NCI-H1048 (cell line): Measurements from ENCODE around the gene C1orf116.

ENCODE experiments used
- DNase-seq: peaks from one replicate; lab custom pipeline; 2025; lab: John Stamatoyannopoulos, UW

The C1orf116 gene

DNA sequence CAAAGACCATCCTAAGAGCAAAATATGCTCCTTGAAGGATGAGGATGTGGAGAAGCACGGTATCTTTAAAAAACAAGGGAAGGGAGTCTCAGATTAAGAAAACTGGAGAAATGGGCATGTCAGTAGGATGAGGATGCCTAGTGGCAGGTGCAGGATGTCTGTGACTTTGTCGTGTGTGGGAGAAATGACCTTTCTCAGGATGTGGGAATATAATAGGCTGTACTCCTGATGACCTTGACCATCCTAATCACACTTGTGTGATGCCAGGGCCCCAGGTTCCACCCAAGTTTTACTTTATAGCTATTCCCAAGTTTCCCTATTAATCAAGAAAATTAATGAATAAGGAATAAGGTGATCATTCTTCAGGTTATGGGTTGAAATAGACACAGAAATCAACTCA is 12.9 kb downstream of the C1orf116 start:
- DNase-seq, result no peak

GRCh38 chr1:207019161-207019560 is 13.4 kb downstream of the C1orf116 start:
- no peak for DNase-seq

DNA sequence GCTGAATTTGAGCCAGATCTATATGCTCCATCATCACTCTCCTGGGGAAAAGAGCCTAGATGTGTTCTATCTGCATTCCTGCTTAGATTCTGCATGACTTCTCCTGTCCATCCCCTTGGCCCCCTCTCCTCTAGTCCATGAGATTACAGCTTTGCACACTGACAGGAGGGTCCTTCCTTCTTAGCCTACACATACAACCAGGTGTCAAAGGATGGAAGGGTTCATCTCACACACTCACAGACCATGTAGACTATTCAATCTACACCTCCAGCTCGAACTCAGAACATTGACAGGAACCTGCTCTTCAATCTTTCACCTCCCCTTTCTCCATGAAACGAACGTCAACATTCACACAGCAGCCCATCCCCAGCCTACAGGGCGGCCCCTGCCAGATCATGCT is 13.8 kb downstream of the C1orf116 start:
- DNase-seq, result no peak

DNA sequence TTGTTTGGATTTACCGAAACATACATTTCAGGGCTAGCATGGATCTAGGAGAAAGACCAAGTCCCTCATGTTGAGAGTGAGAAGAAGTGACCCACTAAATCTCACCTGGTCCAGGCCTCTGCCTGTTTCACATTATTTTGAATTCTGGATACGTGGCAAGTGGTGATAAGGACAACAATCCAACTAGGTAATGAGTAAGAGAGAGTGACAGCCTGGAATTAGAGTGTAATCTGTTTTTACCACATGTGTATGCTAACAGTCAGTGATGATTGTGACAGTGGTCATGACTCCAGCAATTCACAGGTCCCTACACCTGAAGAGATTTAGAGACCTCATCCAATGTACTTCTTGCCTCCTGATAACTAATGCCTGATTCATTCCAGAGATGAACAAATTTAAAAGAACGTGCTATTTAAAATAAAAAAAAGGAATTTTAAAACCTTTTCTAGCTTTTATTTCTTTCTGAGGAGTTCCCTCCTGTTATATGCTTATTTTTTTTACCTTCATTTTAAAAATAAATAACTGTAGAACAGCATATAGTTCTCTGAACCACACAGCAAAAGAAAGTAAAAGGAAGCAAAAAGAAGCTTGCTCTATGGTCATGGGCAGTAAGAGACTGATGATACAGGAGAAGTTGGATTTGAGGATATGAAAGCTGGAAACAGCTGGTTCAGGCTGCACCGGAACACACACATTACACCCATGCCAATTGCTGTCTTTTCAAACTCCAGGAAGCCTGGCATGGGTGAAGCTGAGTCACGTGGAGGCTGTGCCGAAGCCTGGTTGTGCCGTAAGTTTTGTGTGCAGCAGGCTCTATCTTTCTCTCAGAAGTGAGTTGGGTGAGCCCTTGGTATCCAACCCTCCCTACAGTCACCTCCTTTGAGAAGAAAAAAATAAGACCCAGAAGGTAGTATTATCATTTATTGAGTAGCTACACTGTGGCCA is 14.7 kb downstream of the C1orf116 start:
- no peak for DNase-seq

GRCh38 chr1:207015791-207016190 is 16.8 kb downstream of the C1orf116 start:
- DNase-seq, result no peak

- no peak for DNase-seq
Measured at GRCh38 chr1:207014728-207015127, 17.8 kb downstream of the C1orf116 start.

DNA sequence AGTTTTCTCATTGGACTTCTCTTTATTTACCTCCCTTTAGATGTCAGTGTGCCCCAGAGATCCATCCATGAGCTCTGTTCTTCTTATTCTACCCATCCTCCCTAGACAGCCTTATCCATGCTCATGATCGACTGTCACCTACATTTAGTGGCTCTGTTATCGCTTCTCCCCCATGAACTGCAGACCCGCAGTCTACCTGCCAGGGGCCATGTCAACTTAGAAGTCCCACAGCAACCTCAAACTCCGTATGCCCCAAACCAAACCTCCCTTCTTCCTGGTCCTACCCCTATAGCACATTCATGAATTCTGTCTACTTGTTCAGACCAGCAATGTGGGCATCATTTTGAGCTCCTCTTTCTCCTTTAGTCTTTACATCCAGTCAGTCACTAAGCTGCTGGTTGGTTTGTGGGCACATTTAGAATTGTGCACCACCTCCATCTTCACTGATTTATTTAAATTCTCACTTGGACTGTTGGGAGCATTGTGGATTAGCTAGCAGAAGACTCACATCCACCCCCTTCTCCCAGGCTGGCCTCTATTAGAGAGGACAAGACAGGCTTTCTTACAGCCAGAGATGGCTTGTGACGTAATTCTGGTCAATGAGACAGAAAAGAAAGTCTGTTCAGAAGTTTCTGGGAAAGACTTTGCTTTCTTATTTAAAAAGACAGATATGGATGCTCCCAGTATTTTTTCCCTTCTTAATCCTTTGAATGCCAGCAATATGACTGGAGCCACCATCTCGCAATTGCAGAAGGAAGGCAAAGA is 19.1 kb downstream of the C1orf116 start:
- no peak for DNase-seq

GRCh38 chr1:207010726-207011125 is 21.8 kb downstream of the C1orf116 start:
- no peak for DNase-seq

GRCh38 chr1:207009945-207010344 is 22.6 kb downstream of the C1orf116 start:
- no peak for DNase-seq

GRCh38 chr1:207009182-207009850 is 23.2 kb downstream of the C1orf116 start:
- no peak for DNase-seq

GRCh38 chr1:207007352-207008033 is 25.1 kb downstream of the C1orf116 start:
- DNase-seq, result peak; percentile 90

GRCh38 chr1:207006914-207007313 is 25.6 kb downstream of the C1orf116 start:
- no peak for DNase-seq

- DNase-seq, result no peak
Measured at GRCh38 chr1:207006083-207006482, 26.5 kb downstream of the C1orf116 start.

DNA sequence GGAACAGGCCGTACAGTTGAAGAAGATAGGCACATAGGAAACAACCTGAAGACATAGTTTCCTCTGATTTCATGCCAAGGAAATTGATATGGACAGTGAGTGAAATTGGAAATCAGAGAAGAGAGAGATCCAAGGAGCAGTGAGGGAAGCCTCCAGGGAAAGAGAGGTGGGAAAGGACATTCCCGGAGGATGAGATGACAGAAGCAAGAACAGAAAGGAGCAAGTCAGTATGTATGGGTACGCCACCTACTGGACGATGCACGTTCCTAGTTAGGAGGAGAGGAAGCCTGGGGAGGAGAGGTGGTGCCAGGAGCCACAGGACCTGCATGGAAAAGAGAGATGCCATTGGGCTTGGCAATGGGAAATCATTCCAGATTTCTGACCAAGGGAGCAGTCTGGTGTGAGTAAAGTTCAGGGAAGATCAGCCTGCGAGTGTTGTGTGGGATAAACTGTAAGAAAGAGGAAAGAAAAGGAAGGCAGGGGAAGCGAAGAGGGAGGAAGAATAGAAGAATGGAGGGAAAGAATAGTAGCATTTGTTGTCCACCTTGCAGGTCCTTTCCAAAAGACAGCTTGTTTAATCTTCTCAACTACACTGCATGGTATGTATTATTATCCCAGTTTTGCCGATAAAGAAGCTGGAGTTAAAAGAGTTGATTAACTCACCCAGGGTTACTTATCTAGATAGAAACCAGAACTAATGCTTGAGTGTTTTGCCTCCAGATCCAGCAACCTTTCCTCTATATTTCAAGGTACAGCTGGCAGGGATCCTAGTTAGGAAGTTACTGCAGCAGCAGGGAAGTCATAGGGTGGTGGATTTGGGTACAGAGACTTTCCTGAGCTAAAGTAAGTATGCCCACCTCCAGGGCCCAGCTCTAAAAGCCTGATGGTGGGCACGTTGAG is 27.4 kb downstream of the C1orf116 start:
- peak; percentile 52 for DNase-seq

- no peak for DNase-seq
Measured at GRCh38 chr1:207003210-207003609, 29.3 kb downstream of the C1orf116 start.

DNA sequence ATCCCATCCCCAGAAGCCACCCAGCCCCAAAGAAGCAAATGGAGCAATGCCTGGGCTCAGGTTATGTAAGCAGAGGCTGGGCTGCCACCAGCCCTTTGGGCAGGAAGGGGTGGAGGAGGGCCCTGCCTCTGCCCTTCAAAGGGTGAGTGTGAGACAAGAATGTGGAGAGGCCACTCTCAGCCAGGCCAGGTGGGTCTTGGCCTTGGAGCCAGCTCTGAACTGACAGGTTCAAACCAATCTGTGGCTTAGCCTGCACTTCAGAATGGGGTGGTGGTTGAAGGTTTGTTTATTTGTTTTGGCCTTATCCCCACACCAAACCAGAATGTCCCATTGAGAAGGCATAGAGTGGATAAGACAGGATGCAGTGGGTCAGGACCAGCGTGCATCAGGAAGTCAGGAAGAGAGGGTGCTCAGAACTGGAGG is 29.8 kb downstream of the C1orf116 start:
- DNase-seq, result no peak

- no peak for DNase-seq
Measured at GRCh38 chr1:207001492-207002245, 30.9 kb downstream of the C1orf116 start.

DNA sequence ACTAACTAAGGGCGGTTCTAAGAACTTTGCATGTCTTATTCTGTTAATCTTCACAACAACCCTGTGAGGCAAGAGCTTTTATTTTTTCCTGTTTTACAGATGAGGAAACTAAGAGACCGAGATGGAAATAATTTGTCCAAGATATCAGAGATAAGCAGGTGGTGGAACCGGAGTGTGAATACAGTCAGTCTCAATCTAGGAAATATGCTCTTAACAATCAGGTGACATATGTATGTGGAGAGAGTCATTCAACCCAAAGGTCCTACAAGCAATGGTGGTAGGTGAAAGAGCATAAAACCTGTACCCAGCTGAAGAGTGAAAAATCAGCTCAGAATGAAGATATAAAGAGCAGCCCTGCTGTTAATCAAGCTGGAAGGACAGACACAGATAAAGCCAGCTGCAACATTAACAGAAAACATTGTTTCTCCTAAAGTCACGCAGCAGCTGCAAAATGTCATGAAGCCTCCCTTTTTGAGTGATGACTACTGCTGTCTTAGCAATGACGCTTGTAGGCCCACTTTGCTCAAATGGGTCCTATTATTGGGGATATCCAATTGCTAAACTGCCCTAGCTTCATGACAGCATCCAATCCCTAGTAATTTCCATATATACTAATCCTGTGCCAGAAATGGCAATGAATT is 31.8 kb downstream of the C1orf116 start:
- no peak for DNase-seq

DNA sequence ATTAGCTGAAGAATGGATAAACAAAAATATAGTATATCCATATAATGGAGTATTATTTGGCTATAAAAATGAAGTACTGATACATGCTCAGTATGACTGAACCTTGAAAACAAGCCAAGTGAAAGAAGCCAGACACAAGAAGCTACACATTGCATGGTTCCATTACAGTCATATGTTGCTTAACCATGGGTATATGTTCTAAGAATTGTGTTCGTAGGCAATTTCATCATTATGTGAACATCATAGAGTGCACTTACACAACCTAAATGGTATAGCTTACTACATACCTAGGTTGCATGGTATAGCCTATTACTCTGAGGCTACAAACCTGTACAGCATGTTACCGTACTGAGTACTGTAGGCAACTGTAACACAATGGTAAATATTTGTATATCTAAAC is 33.7 kb downstream of the C1orf116 start:
- DNase-seq, result no peak

DNA sequence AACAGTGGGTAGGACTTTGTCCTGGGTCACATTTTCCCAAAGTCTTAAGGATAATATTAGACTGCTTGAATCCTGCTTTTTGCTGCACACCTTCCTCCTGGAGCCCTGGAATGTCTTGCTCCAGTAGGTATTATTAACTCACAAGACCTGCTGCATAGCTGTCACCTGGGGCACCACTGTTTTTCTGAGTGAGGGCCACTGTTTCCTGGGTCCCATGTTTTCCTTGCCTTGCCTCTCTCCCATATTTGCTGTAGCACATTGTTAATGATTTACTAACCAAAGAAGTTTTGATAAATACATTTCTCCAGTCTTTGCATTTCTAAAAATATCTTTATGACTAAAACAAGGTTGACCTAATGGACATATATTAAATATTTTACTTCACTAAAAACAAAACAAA is 39.8 kb downstream of the C1orf116 start:
- DNase-seq, result no peak
